ENCODE results near the gene GLRX5.

Gene GLRX5

GRCh38 chr14:95548328-95548929 lies 13.6 kb downstream of the GLRX5 start:
- H3K27me3 Mint-ChIP-seq (ENCODE audit: low read depth): peaks cover 8% of the 10 kb centered on the region
- H3K9me3 Mint-ChIP-seq: peaks cover 7% of the 10 kb centered on the region
- peaks cover 50% of the 10 kb centered on the region for H3K36me3 Mint-ChIP-seq (ENCODE audit: low read depth)
- no peak overlapping the region for H3K27ac Mint-ChIP-seq
- peaks cover 10% of the 10 kb centered on the region for H3K4me1 Mint-ChIP-seq
- no peak for TF ChIP-seq CTCF (IDR thresholded peaks at IDR 0.05; ENCODE audit: unreplicated experiment in 3 of 3)
- H3K4me3 Mint-ChIP-seq: no peak overlapping the region

GRCh38 chr14:95549656-95550585 lies 15.1 kb downstream of the GLRX5 start:
- Mint-ChIP-seq H3K36me3 (ENCODE audit: low read depth) (peaks cover 43% of the 10 kb centered on the region), H3K27me3 (ENCODE audit: low read depth) (peaks cover 8% of the 10 kb centered on the region), H3K4me3 (no peak overlapping the region), H3K4me1 (peaks cover 2% of the 10 kb centered on the region), H3K9me3 (peaks cover 7% of the 10 kb centered on the region), H3K27ac (no peak overlapping the region)
- TF ChIP-seq CTCF (IDR thresholded peaks at IDR 0.05; ENCODE audit: unreplicated experiment in 3 of 3): no peak

- no peak for TF ChIP-seq CTCF (IDR thresholded peaks at IDR 0.05; ENCODE audit: unreplicated experiment in 3 of 3)
- Mint-ChIP-seq H3K27me3 (ENCODE audit: low read depth) (peaks cover 8% of the 10 kb centered on the region), H3K36me3 (ENCODE audit: low read depth) (peaks cover 40% of the 10 kb centered on the region), H3K4me1 (no peaks in the 10 kb centered on the region), H3K27ac (no peak overlapping the region), H3K4me3 (no peak overlapping the region), H3K9me3 (peaks cover 7% of the 10 kb centered on the region)
These were observed 16.6 kb downstream of the GLRX5 start for GRCh38 chr14:95551435-95551834.

GRCh38 chr14:95553141-95553540 lies 18.3 kb downstream of the GLRX5 start:
- H3K27ac Mint-ChIP-seq: no peak overlapping the region
- H3K9me3 Mint-ChIP-seq: peaks cover 7% of the 10 kb centered on the region
- H3K4me1 Mint-ChIP-seq: no peaks in the 10 kb centered on the region
- H3K27me3 Mint-ChIP-seq (ENCODE audit: low read depth): peaks cover 8% of the 10 kb centered on the region
- H3K36me3 Mint-ChIP-seq (ENCODE audit: low read depth): peaks cover 30% of the 10 kb centered on the region
- H3K4me3 Mint-ChIP-seq: no peak overlapping the region
- no peak for TF ChIP-seq CTCF (IDR thresholded peaks at IDR 0.05; ENCODE audit: unreplicated experiment in 3 of 3)

GRCh38 chr14:95555053-95555452 lies 20.2 kb downstream of the GLRX5 start:
- Mint-ChIP-seq H3K36me3 (ENCODE audit: low read depth) (peaks cover 17% of the 10 kb centered on the region), H3K27ac (no peak overlapping the region), H3K4me1 (no peaks in the 10 kb centered on the region), H3K9me3 (peaks cover 7% of the 10 kb centered on the region), H3K4me3 (no peak overlapping the region), H3K27me3 (ENCODE audit: low read depth) (peaks cover 8% of the 10 kb centered on the region)
- no peak for TF ChIP-seq CTCF (IDR thresholded peaks at IDR 0.05; ENCODE audit: unreplicated experiment in 3 of 3)

Measured in nephron (organoid).